Retinal pigment epithelial cell (primary cell): ENCODE data around the gene ADAMTS17.

ENCODE experiments used
- DNase-seq: peaks from one replicate; pipeline ENCODE4 v3.0.0-alpha.2; 2010; ENCODE audit warnings: low read depth
- H3K4me3 ChIP-seq: 2 replicates; pipeline ENCODE4 v1.5.1; 2011; ENCODE audit warnings: mild to moderate bottlenecking, low read length, control low read depth, moderate library complexity
- TF ChIP-seq, protein P1 (sequence below): conservative IDR thresholded peaks from 2 replicates; pipeline ENCODE4 v1.5.1; 2011; ENCODE audit warnings: low read depth, low read length, control low read depth, inconsistent platforms

ADAMTS17 gene

DNA sequence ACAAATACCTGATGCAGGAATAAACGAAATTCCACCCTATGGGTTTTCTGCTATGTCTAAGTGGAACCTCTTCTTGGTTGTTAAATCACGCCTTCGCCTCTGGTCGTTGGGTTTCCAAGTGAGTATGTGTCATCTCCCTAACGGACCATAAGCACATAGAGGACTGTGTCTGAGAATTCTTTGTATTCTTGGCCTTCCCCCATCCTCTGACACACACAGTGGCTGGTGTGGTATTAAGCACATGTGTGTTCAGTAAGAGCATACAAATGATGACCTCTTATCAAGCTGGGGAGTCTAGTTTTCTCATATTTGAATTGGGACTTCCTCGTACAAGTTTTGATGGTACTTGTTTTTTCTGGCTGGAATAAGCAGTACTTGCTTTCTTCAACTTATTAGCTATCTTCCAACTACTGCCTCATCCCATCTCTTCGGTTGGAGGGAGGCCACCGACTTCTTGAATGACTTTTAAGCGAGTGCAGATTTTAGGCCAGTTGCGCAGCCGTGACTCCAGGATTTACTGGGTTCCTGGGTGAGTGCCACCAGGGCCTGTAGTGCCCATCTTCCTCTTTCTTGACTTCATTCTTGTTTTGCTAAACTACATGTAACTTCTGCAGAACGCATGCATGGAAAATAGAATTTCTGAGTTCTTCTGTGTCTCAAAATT, 240.2 kb downstream of the ADAMTS17 start:
- H3K4me3 ChIP-seq, result no peak overlapping the region
- TF ChIP-seq, protein P1, sequence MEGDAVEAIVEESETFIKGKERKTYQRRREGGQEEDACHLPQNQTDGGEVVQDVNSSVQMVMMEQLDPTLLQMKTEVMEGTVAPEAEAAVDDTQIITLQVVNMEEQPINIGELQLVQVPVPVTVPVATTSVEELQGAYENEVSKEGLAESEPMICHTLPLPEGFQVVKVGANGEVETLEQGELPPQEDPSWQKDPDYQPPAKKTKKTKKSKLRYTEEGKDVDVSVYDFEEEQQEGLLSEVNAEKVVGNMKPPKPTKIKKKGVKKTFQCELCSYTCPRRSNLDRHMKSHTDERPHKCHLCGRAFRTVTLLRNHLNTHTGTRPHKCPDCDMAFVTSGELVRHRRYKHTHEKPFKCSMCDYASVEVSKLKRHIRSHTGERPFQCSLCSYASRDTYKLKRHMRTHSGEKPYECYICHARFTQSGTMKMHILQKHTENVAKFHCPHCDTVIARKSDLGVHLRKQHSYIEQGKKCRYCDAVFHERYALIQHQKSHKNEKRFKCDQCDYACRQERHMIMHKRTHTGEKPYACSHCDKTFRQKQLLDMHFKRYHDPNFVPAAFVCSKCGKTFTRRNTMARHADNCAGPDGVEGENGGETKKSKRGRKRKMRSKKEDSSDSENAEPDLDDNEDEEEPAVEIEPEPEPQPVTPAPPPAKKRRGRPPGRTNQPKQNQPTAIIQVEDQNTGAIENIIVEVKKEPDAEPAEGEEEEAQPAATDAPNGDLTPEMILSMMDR, result no peak
- DNase-seq, result no peak

DNA sequence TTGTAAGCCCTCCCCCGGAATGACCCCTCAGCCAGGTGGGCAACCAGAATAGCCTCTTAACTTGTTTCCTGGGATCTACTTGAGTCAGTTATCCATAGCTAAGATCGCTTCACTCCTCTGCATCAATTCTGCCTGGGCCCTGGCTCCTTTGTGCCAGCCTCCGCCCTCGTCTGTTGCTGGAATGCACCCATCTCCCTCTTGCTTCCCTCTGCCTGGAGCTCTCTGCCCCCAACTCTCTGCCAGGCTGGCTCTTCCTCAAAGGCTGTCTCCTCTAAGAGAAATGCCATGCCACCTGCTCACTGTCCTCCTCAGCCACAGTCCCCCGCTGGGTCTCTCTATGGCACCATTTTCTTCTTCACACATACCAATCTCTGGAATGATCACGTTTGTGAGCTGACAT, 240.8 kb downstream of the ADAMTS17 start:
- TF ChIP-seq, protein P1, result no peak
- H3K4me3 ChIP-seq, result no peak overlapping the region
- DNase-seq, result no peak

DNA sequence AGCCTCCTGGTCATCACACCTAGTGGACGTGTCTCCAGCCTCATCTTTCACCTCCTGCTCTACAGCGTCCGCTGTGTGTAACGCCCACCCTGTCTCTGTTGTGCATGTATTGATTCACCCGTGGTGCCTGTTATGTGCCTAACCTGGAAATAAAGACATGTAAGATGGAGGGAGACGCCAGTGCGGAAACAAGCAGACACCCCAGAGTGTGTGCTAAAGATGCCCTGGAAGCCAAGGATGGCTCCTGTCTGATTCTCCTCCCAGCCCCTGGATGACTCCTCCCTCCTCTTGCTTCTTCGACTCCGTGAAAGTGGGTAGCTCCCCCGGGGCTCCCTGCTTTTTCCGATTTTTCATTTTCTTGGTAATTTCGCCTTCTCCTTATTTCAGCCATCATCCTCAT, 241.8 kb downstream of the ADAMTS17 start:
- TF ChIP-seq, protein P1, result no peak
- no peak for DNase-seq
- no peak overlapping the region for H3K4me3 ChIP-seq

DNA sequence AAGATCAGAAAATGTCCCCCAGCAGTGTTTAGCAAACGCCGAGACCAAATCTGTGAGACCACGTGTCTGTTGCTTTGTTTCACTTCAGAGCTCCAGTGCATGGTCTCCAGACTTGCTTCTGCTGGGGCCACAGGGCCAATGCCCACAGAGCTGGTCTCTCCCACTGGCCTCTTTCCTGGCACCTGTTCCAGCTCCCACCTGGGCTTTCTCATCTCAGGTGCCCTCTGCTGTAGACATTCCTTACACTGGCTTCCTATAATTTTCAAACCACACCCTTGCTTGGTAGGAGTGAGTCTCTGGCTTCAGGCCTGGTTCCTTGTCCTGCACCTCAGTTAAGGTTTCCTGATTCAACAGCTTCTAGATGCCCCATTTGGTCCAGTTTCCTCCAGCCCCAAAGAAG, 243.1 kb downstream of the ADAMTS17 start:
- TF ChIP-seq, protein P1, result no peak
- DNase-seq, result no peak
- H3K4me3 ChIP-seq, result no peak overlapping the region

DNA sequence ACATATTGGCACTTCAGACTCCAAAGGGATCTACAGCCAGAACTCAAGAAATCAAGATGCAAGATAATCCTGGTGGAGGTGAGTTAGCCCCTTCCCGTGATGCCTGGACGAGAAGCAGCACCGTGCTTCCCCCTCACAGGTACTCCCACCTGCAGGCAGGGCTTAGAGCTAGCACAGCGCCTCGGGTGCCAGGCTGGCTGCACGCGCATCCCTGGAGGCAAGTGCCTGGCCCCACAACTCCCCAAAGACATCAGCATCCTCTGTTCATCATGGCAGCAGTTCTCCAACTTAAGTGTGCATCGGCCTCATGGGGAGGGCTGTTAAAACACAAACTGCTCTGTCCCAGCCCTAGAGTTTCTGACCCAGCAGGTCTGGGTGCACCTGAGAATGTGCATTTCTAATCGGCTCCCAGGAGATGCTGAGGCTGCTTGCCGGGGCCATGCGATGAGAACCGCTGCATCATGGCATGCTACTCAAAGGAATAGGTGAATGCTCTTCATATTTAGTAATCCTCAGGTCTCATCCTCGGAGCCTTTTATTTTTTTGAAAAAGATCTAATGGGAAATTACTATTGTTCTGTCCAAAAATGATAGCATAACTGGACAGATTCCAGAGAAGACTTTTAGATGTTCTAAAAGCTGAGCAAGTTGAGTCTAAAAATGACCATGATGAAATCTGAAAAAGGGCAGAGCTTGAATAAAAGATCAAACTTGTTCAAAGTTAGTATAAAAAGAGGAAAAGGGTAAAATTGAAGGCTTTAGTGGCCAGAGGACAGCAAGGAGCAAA, 244.2 kb downstream of the ADAMTS17 start:
- TF ChIP-seq, protein P1, result no peak
- DNase-seq, result no peak
- H3K4me3 ChIP-seq, result no peak overlapping the region

DNA sequence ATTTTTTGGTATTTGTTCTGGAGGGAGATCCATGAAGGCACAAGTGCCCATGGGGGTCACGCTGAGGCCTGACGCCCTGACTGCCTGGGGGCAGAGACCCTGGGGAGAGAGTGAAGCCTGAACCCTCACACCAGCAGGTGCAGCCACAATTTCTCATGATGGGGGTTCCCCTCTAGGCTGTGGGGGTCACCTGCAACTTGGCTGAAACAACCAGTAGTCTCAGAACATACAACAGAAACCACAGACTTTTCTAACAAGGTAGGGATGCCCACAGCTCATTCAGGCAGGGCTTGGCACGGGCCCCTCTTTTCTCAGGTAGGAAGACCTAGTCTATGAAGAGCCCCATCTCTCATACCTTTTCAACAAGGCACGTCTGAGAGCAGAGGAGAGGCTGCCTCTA, 245.1 kb downstream of the ADAMTS17 start:
- TF ChIP-seq, protein P1, result no peak
- no peak for DNase-seq
- H3K4me3 ChIP-seq, result no peak overlapping the region

DNA sequence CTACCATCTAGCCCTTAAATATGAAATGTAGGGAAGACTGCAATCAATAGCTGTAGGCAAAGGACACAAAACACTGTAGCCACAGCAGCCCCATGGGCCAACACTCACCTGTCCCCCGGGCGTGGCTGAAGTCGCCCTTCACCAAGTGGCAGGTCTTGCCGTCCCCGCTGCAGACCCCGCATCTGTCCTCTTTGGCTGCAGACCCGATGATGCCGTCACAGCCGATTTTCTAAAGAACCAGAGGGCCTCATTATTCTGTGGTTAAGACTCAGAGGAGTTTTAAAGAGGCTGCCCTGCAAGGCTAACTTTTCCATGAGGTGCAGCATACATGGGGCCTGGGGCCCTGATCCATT, 245.6 kb downstream of the ADAMTS17 start:
- TF ChIP-seq, protein P1, result no peak
- DNase-seq, result no peak
- H3K4me3 ChIP-seq, result no peak overlapping the region
